Measurements from ENCODE around the gene SRCAP. TPM values are rescaled to one million over a fixed set of nuclear protein-coding genes. Genes with fewer than 3 reads are reported as not detected.

SRCAP gene
- total RNA-seq, 1 experiment from 2014 or later = 116 TPM

GRCh38 chr16:30675143-30675542 lies 23.8 kb upstream of the SRCAP start:
- POLR2A ChIA-PET (ENCODE audit: unreplicated experiment) = no interaction called here
- no TSS peak for BruUV-seq (replicated peaks)
- CTCF ChIA-PET = no interaction called here

GRCh38 chr16:30677931-30678585 lies 20.9 kb upstream of the SRCAP start:
- no peak for TF ChIP-seq EZH2 (IDR thresholded peaks at IDR 0.05; ENCODE audit: low read depth)
- no peak for TF ChIP-seq CTCF (conservative IDR thresholded peaks at IDR 0.05)
- CTCF ChIA-PET = interaction anchor here (0.6 to 0.7 kb wide), 2 partner anchors 236 to 446 kb away, joined by 3 to 4 read pairs; no protein-coding TSS in a partner anchor
- POLR2A ChIA-PET (ENCODE audit: unreplicated experiment) = interaction anchor here (0.7 kb wide), 1 partner anchor 40 kb away, joined by 7 read pairs; no protein-coding TSS in a partner anchor
- Histone ChIP-seq H3K4me2 (no peak overlapping the region), H3K9me3 (ENCODE audit: insufficient read depth, low read depth) (no peaks in the 10 kb centered on the region), H3K4me1 (replicated peaks; ENCODE audit: insufficient read depth) (no peaks in the 10 kb centered on the region), H4K20me1 (ENCODE audit: insufficient read depth) (no peaks in the 10 kb centered on the region), H3K36me3 (ENCODE audit: low read depth) (no peaks in the 10 kb centered on the region), H3K27ac (no peak overlapping the region), H3K9me2 (ENCODE audit: insufficient read depth) (no peaks in the 10 kb centered on the region), H2AFZ (no peak overlapping the region), H3K4me3 (no peak overlapping the region), H3K79me2 (ENCODE audit: low read depth) (no peaks in the 10 kb centered on the region), H3K27me3 (ENCODE audit: insufficient read depth, low read depth) (no peaks in the 10 kb centered on the region), H3F3A (ENCODE audit: insufficient read depth, low read depth) (no peaks in the 10 kb centered on the region)
- no peak for DNase-seq
- no TSS peak for BruUV-seq (replicated peaks)
- intact Hi-C loops (cut with micrococcal nuclease; ENCODE audit: unreplicated experiment) = no loop called here

More at GRCh38 chr16:30675143-30675542, 23.8 kb upstream of the SRCAP start:
- Histone ChIP-seq H3K27me3 (ENCODE audit: insufficient read depth, low read depth) (no peaks in the 10 kb centered on the region), H3K4me1 (replicated peaks; ENCODE audit: insufficient read depth) (no peaks in the 10 kb centered on the region), H3F3A (ENCODE audit: insufficient read depth, low read depth) (peaks cover 2% of the 10 kb centered on the region; the same call in 1 of the 2 replicates), H2AFZ (no peak overlapping the region), H4K20me1 (ENCODE audit: insufficient read depth) (0 out of 2 replicates have a peak, but pooled peaks cover 6% of the 10 kb centered on the region), H3K9me3 (ENCODE audit: insufficient read depth, low read depth) (no peaks in the 10 kb centered on the region), H3K4me3 (no peak overlapping the region), H3K27ac (no peak overlapping the region), H3K9me2 (ENCODE audit: insufficient read depth) (no peaks in the 10 kb centered on the region), H3K36me3 (ENCODE audit: low read depth) (no peaks in the 10 kb centered on the region), H3K4me2 (no peak overlapping the region), H3K79me2 (ENCODE audit: low read depth) (no peaks in the 10 kb centered on the region)
- no peak for DNase-seq
- intact Hi-C loops (cut with micrococcal nuclease; ENCODE audit: unreplicated experiment) = no loop called here
- TF ChIP-seq EZH2 (IDR thresholded peaks at IDR 0.05; ENCODE audit: low read depth) (no peak), CTCF (conservative IDR thresholded peaks at IDR 0.05) (no peak)

GRCh38 chr16:30678586-30678970 lies 20.4 kb upstream of the SRCAP start:
- Histone ChIP-seq H3K27me3 (ENCODE audit: insufficient read depth, low read depth) (no peaks in the 10 kb centered on the region), H3K9me3 (ENCODE audit: insufficient read depth, low read depth) (no peaks in the 10 kb centered on the region), H3K27ac (no peak overlapping the region), H3F3A (ENCODE audit: insufficient read depth, low read depth) (no peaks in the 10 kb centered on the region), H2AFZ (no peak overlapping the region), H4K20me1 (ENCODE audit: insufficient read depth) (no peaks in the 10 kb centered on the region), H3K79me2 (ENCODE audit: low read depth) (no peaks in the 10 kb centered on the region), H3K36me3 (ENCODE audit: low read depth) (no peaks in the 10 kb centered on the region), H3K4me1 (replicated peaks; ENCODE audit: insufficient read depth) (no peaks in the 10 kb centered on the region), H3K9me2 (ENCODE audit: insufficient read depth) (no peaks in the 10 kb centered on the region), H3K4me2 (no peak overlapping the region), H3K4me3 (no peak overlapping the region)
- intact Hi-C loops (cut with micrococcal nuclease; ENCODE audit: unreplicated experiment) = no loop called here
- CTCF ChIA-PET = interaction anchor here (0.6 kb wide), 1 partner anchor 236 kb away, joined by 3 read pairs; no protein-coding TSS in a partner anchor
- POLR2A ChIA-PET (ENCODE audit: unreplicated experiment) = no interaction called here
- TF ChIP-seq EZH2 (IDR thresholded peaks at IDR 0.05; ENCODE audit: low read depth) (no peak), CTCF (conservative IDR thresholded peaks at IDR 0.05) (no peak)
- no TSS peak for BruUV-seq (replicated peaks)
- DNase-seq = no peak

Data from PC-9 (cell line).